Breast epithelium (tissue), 4 donors: ENCODE measurements around the gene TMEM167B. TPM values are rescaled to one million over a fixed set of nuclear protein-coding genes. Genes with fewer than 3 reads are reported as not detected.

Source experiments
- DNase-seq, 2 donors: peaks; one replicate each; pipeline ENCODE4 v3.0.0-alpha.2; 2019; ENCODE audit warnings: low spot score in 2 of 2
- H3K27ac ChIP-seq, 2 donors: fragments of 200-600 bp; sonication (generic) in 1 of 2; one replicate each; pipeline ENCODE4 v1.5.1; 2016 to 2019; ENCODE audit warnings: mild to moderate bottlenecking in 1 of 2
- H3K27me3 ChIP-seq, 2 donors: fragments of 200-600 bp; sonication (generic) in 1 of 2; one replicate each; pipeline versions ENCODE4 v1.5.1 to v1.6.0; 2017 to 2019; ENCODE audit warnings: control low read depth in 1 of 2, mild to moderate bottlenecking in 1 of 2
- H3K36me3 ChIP-seq: fragments of 200-600 bp; one replicate; pipeline ENCODE4 v1.5.1; 2019
- H3K4me1 ChIP-seq, 2 donors: fragments of 200-600 bp; sonication (generic); one replicate each; pipeline ENCODE4 v1.5.1; 2016 to 2019; ENCODE audit warnings: control low read depth in 1 of 2
- H3K4me3 ChIP-seq, 3 donors: fragments of 200-600 bp; sonication (generic); 1 replicate in 2 of 3; 2 replicates in 1 of 3; pipeline ENCODE4 v1.5.1; 2016 to 2019; ENCODE audit warnings: mild to moderate bottlenecking in 3 of 3, moderate library complexity in 2 of 3
- H3K9me3 ChIP-seq, 2 donors: fragments of 200-600 bp; sonication (generic) in 1 of 2; one replicate each; pipeline ENCODE4 v1.5.1; 2016 to 2019; ENCODE audit warnings: control low read depth in 1 of 2
- CTCF ChIP-seq, 3 donors: fragments of 450-650 bp; IDR thresholded peaks; one replicate each; pipeline ENCODE4 v1.5.1; 2016 to 2017; ENCODE audit warnings: antibody characterized with exemption in 3 of 3, mild to moderate bottlenecking in 3 of 3, moderate library complexity in 3 of 3
- POLR2A ChIP-seq: fragments of 450-650 bp; IDR thresholded peaks from one replicate; pipeline ENCODE4 v1.6.1; 2016; ENCODE audit warnings: antibody characterized with exemption, mild to moderate bottlenecking, moderate library complexity
- POLR2AphosphoS5 ChIP-seq, 3 donors: sonication (generic); formaldehyde crosslinking; IDR thresholded peaks; one replicate each; pipeline ENCODE4 v1.6.1; 2017; ENCODE audit warnings: antibody characterized with exemption in 3 of 3
- intact Hi-C: fragments of 100-400 bp; cut with DNase I; formaldehyde crosslinking; loops from one replicate; pipeline ENCODE4 v1.15.1; 2023; ENCODE audit warnings: low total_unique reads
- total RNA-seq, 3 donors: library from RNA; depleted of rRNA; stranded (reverse); fragments of >200 nt; gene quantifications; one replicate each; pipeline ENCODE4 v1.1.0, GENCODE V29; 2016

TMEM167B gene
- total RNA-seq, 3 donors from 2014 or later: 30.7 to 32.6 (median 32.4) TPM

- Histone ChIP-seq H3K27me3 (no peaks in the 10 kb centered on the region), H3K4me1 (no peaks in the 10 kb centered on the region), H3K36me3 (no peaks in the 10 kb centered on the region), H3K27ac (no peak overlapping the region), H3K9me3 (no peaks in the 10 kb centered on the region), H3K4me3 (no peak overlapping the region)
- no peak for TF ChIP-seq POLR2AphosphoS5 (IDR thresholded peaks at IDR 0.05)
- TF ChIP-seq CTCF (IDR thresholded peaks at IDR 0.05): no peak
- TF ChIP-seq POLR2A: no peak
- intact Hi-C loops: no loop called here
- DNase-seq: no peak
Observed at GRCh38 chr1:109056064-109056463, 34.5 kb upstream of the TMEM167B start.

- Histone ChIP-seq H3K27ac (no peak overlapping the region), H3K27me3 (no peaks in the 10 kb centered on the region), H3K4me3 (no peak overlapping the region), H3K9me3 (no peaks in the 10 kb centered on the region), H3K4me1 (no peaks in the 10 kb centered on the region), H3K36me3 (no peaks in the 10 kb centered on the region)
- DNase-seq: no peak
- intact Hi-C loops: no loop called here
- no peak for TF ChIP-seq CTCF (IDR thresholded peaks at IDR 0.05)
- no peak for TF ChIP-seq POLR2A
- TF ChIP-seq POLR2AphosphoS5 (IDR thresholded peaks at IDR 0.05): no peak
Observed at GRCh38 chr1:109059026-109059425, 31.5 kb upstream of the TMEM167B start.

- intact Hi-C loops: no loop called here
- Histone ChIP-seq H3K9me3 (no peaks in the 10 kb centered on the region), H3K4me1 (no peaks in the 10 kb centered on the region), H3K27ac (no peak overlapping the region), H3K27me3 (no peaks in the 10 kb centered on the region), H3K4me3 (no peak overlapping the region), H3K36me3 (no peaks in the 10 kb centered on the region)
- TF ChIP-seq CTCF (IDR thresholded peaks at IDR 0.05): no peak
- no peak for TF ChIP-seq POLR2A
- TF ChIP-seq POLR2AphosphoS5 (IDR thresholded peaks at IDR 0.05): no peak
- no peak for DNase-seq
Observed at GRCh38 chr1:109060707-109061106, 29.9 kb upstream of the TMEM167B start.

- DNase-seq: no peak
- no peak for TF ChIP-seq POLR2A
- TF ChIP-seq POLR2AphosphoS5 (IDR thresholded peaks at IDR 0.05): no peak
- no peak for TF ChIP-seq CTCF (IDR thresholded peaks at IDR 0.05)
- H3K9me3 ChIP-seq: no peaks in the 10 kb centered on the region
- no peak overlapping the region for H3K4me3 ChIP-seq
- no peaks in the 10 kb centered on the region for H3K4me1 ChIP-seq
- H3K27ac ChIP-seq: no peak overlapping the region
- intact Hi-C loops: no loop called here
- no peaks in the 10 kb centered on the region for H3K27me3 ChIP-seq
- H3K36me3 ChIP-seq: no peaks in the 10 kb centered on the region
Observed at GRCh38 chr1:109061183-109061582, 29.4 kb upstream of the TMEM167B start.

- H3K4me1 ChIP-seq: no peaks in the 10 kb centered on the region
- no peaks in the 10 kb centered on the region for H3K36me3 ChIP-seq
- H3K27ac ChIP-seq: no peak overlapping the region
- no peaks in the 10 kb centered on the region for H3K27me3 ChIP-seq
- DNase-seq: no peak
- H3K4me3 ChIP-seq: no peak overlapping the region
- TF ChIP-seq POLR2A (no peak), CTCF (IDR thresholded peaks at IDR 0.05) (no peak), POLR2AphosphoS5 (IDR thresholded peaks at IDR 0.05) (no peak)
- intact Hi-C loops: no loop called here
- H3K9me3 ChIP-seq: no peaks in the 10 kb centered on the region
Observed at GRCh38 chr1:109065137-109065536, 25.4 kb upstream of the TMEM167B start.
